Activated CD8-positive, alpha-beta memory T cell treated with anti-CD3 and anti-CD28 coated beads, Interleukin-2, amount 50 U/mL, for 1 hour (primary cell): ENCODE results near the gene PPIL6.
"Not testable (repeated sequence)": the region's sequence is repeated elsewhere in the genome, so short reads cannot be mapped to it uniquely, and the experiment has no call there.

Experiments
- DNase-seq: peaks from one replicate; pipeline ENCODE4 v3.0.0-alpha.2; 2020; ENCODE audit errors: extremely low read depth

The PPIL6 gene

GRCh38 chr6:109396046-109396718, 44.2 kb downstream of the PPIL6 start:
- no peak for DNase-seq

- DNase-seq = no peak
Observed at GRCh38 chr6:109393886-109394281, 46.5 kb downstream of the PPIL6 start.

- no peak for DNase-seq
Observed at GRCh38 chr6:109393157-109393885, 47.1 kb downstream of the PPIL6 start.

- no peak for DNase-seq
Observed at GRCh38 chr6:109389650-109390274, 50.7 kb downstream of the PPIL6 start.

- no peak for DNase-seq
Observed at GRCh38 chr6:109388265-109388664, 52.2 kb downstream of the PPIL6 start.

- no peak for DNase-seq
Observed at GRCh38 chr6:109383438-109383940, 56.9 kb downstream of the PPIL6 start.

- peak; percentile 78 for DNase-seq
Observed at GRCh38 chr6:109382576-109383437, 57.6 kb downstream of the PPIL6 start.

- peak; percentile 80 for DNase-seq
Observed at GRCh38 chr6:109381747-109382575, 58.5 kb downstream of the PPIL6 start, which contains the start of gene CD164. TSS of gene CD164 (minus strand) at chr6:109382467. CDS start at chr6:109382378, 89 bp downstream.

GRCh38 chr6:109381061-109381746, 59.2 kb downstream of the PPIL6 start:
- DNase-seq = no peak

GRCh38 chr6:109379711-109380110, 60.7 kb downstream of the PPIL6 start:
- no peak for DNase-seq

GRCh38 chr6:109377717-109378116, 62.7 kb downstream of the PPIL6 start:
- DNase-seq = no peak

- DNase-seq = no peak
Observed at GRCh38 chr6:109374326-109374892, 66.0 kb downstream of the PPIL6 start.

- no peak for DNase-seq
Observed at GRCh38 chr6:109373762-109374161, 66.7 kb downstream of the PPIL6 start.

GRCh38 chr6:109373331-109373730, 67.1 kb downstream of the PPIL6 start:
- DNase-seq = no peak

GRCh38 chr6:109372130-109372529, 68.3 kb downstream of the PPIL6 start:
- DNase-seq = no peak

GRCh38 chr6:109370792-109371191, 69.6 kb downstream of the PPIL6 start:
- DNase-seq = no peak

GRCh38 chr6:109370336-109370735, 70.1 kb downstream of the PPIL6 start:
- DNase-seq = no peak

- no peak for DNase-seq
Observed at GRCh38 chr6:109369728-109370127, 70.7 kb downstream of the PPIL6 start.

GRCh38 chr6:109364382-109365078, 75.9 kb downstream of the PPIL6 start:
- not testable (repeated sequence) for DNase-seq
